Left ventricle myocardium inferior (tissue), 1 donor: Measurements from ENCODE around the gene FFAR1. TPM values are rescaled to one million over a fixed set of nuclear protein-coding genes. Genes with fewer than 3 reads are reported as not detected.

ENCODE experiments used
- DNase-seq: peaks from one replicate; pipeline ENCODE4 v3.0.0-alpha.2; 2020
- H3K27ac ChIP-seq: fragments of 200-600 bp; replicated peaks from 2 replicates; pipeline ENCODE4 v1.8.0; 2021
- H3K27me3 ChIP-seq: fragments of 200-600 bp; 2 replicates; pipeline ENCODE4 v1.8.0; 2021; ENCODE audit warnings: low read depth
- H3K36me3 ChIP-seq: fragments of 200-600 bp; 2 replicates; pipeline ENCODE4 v1.8.0; 2021
- H3K4me1 ChIP-seq: fragments of 200-600 bp; 2 replicates; pipeline ENCODE4 v1.8.0; 2021
- H3K4me3 ChIP-seq: fragments of 200-600 bp; 2 replicates; pipeline ENCODE4 v1.8.0; 2021; ENCODE audit warnings: mild to moderate bottlenecking, moderate library complexity
- H3K9me3 ChIP-seq: fragments of 200-600 bp; replicated peaks from 2 replicates; pipeline ENCODE4 v1.8.0; 2021
- intact Hi-C: fragments of 100-400 bp; cut with micrococcal nuclease; formaldehyde crosslinking; loops from one replicate; pipeline ENCODE4 v1.11.0; 2022
- total RNA-seq: library from RNA; stranded (reverse); fragmentation: NEBNext Ultra II Directional; extraction: Animal tissue kit (Norgen Biotek cat#: 25700); gene quantifications from one replicate; pipeline ENCODE4 v1.2.1, GENCODE V29; 2021
- TF ChIP-seq, protein P1 (sequence below): fragments of 200-600 bp; IDR thresholded peaks from 2 replicates; pipeline ENCODE4 v1.8.0; 2021; ENCODE audit warnings: antibody characterized with exemption, mild to moderate bottlenecking, borderline replicate concordance
- donor health status: DM: no; HTN: yes; CAD: no; lungs with severe emphysema.

Gene FFAR1
- total RNA-seq, 1 donor from 2014 or later, result not detected

GRCh38 chr19:35360880-35361420, 13.2 kb downstream of the FFAR1 start:
- H3K4me3 ChIP-seq, result no peak overlapping the region
- H3K27ac ChIP-seq, result no peak overlapping the region
- intact Hi-C loops, result no loop called here
- TF ChIP-seq, protein P1, sequence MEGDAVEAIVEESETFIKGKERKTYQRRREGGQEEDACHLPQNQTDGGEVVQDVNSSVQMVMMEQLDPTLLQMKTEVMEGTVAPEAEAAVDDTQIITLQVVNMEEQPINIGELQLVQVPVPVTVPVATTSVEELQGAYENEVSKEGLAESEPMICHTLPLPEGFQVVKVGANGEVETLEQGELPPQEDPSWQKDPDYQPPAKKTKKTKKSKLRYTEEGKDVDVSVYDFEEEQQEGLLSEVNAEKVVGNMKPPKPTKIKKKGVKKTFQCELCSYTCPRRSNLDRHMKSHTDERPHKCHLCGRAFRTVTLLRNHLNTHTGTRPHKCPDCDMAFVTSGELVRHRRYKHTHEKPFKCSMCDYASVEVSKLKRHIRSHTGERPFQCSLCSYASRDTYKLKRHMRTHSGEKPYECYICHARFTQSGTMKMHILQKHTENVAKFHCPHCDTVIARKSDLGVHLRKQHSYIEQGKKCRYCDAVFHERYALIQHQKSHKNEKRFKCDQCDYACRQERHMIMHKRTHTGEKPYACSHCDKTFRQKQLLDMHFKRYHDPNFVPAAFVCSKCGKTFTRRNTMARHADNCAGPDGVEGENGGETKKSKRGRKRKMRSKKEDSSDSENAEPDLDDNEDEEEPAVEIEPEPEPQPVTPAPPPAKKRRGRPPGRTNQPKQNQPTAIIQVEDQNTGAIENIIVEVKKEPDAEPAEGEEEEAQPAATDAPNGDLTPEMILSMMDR, result no peak
- peaks cover 8% of the 10 kb centered on the region for H3K4me1 ChIP-seq
- H3K27me3 ChIP-seq, result peaks cover 47% of the 10 kb centered on the region
- no peaks in the 10 kb centered on the region for H3K36me3 ChIP-seq
- no peak for DNase-seq
- H3K9me3 ChIP-seq, result no peaks in the 10 kb centered on the region

- intact Hi-C loops, result no loop called here
- Histone ChIP-seq H3K4me1 (peaks cover 8% of the 10 kb centered on the region), H3K9me3 (no peaks in the 10 kb centered on the region), H3K27me3 (peaks cover 52% of the 10 kb centered on the region), H3K4me3 (no peak overlapping the region), H3K27ac (no peak overlapping the region), H3K36me3 (no peaks in the 10 kb centered on the region)
- DNase-seq, result no peak
- TF ChIP-seq, protein P1, result no peak
These were observed 14.7 kb downstream of the FFAR1 start for GRCh38 chr19:35362261-35363000.

- Histone ChIP-seq H3K36me3 (no peaks in the 10 kb centered on the region), H3K9me3 (no peaks in the 10 kb centered on the region), H3K4me1 (peaks cover 2% of the 10 kb centered on the region), H3K4me3 (no peak overlapping the region), H3K27me3 (peaks cover 52% of the 10 kb centered on the region), H3K27ac (no peak overlapping the region)
- DNase-seq, result no peak
- intact Hi-C loops, result no loop called here
- TF ChIP-seq, protein P1, result no peak
These were observed 15.4 kb downstream of the FFAR1 start for GRCh38 chr19:35363001-35363590.

DNA sequence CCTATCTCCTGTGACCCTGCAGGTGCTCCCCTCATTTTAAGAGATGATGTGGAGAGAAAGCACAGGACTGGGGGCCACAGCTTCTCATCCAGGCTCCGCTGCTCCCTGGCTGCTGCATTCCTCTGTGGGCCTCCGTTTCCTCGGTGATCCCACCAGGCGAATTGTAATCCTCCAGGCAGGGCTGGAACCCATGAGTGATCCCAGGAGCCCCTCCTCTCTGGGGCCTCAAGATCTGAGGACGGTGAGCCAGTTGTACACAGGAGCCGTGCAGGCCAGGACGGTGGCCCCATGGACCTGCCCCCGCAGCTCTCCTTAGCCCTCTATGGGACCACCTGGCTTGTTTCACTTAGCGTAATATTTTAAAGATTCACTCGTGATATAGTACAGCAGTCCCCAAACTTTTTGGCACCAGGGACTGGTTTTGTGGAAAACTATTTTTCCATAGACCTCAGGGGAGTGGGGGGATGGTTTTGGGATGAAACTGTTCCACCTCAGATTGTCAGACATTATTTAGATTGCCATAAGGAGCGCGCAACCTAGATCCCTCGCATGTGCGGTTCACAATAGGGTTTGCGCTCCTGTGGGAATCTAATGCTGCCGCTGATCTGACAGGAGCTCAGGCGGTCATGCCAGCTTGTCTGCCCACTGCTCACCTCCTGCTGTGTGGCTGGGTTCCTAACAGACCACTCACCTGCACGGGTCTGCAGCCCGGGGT, 16.2 kb downstream of the FFAR1 start:
- no peaks in the 10 kb centered on the region for H3K9me3 ChIP-seq
- H3K27me3 ChIP-seq, result peaks cover 52% of the 10 kb centered on the region
- DNase-seq, result no peak
- no peak overlapping the region for H3K4me3 ChIP-seq
- no peaks in the 10 kb centered on the region for H3K4me1 ChIP-seq
- H3K36me3 ChIP-seq, result no peaks in the 10 kb centered on the region
- intact Hi-C loops, result no loop called here
- TF ChIP-seq, protein P1, result no peak
- H3K27ac ChIP-seq, result no peak overlapping the region

GRCh38 chr19:35365303-35365702, 17.6 kb downstream of the FFAR1 start:
- H3K4me3 ChIP-seq, result no peak overlapping the region
- no peaks in the 10 kb centered on the region for H3K4me1 ChIP-seq
- peaks cover 47% of the 10 kb centered on the region for H3K27me3 ChIP-seq
- no peak for DNase-seq
- intact Hi-C loops, result no loop called here
- peaks cover 3% of the 10 kb centered on the region for H3K9me3 ChIP-seq
- H3K36me3 ChIP-seq, result no peaks in the 10 kb centered on the region
- H3K27ac ChIP-seq, result no peak overlapping the region
- TF ChIP-seq, protein P1, result no peak
